HEK293 (cell line): Measurements from ENCODE around the gene SMCP.

Experiments
- CTCF ChIA-PET: fragments of 350-600 bp; formaldehyde crosslinking; extraction: SDS; loops from one replicate; lab custom pipeline; 2021; ENCODE audit warnings: antibody characterized with exemption; lab: Yijun Ruan, JAX
- POLR2A ChIA-PET: fragments of 300-600 bp; formaldehyde crosslinking; extraction: SDS; loops from one replicate; lab custom pipeline; 2020; ENCODE audit warnings: antibody characterized with exemption, inconsistent platforms; lab: Yijun Ruan, JAX
- H3K27ac ChIP-seq: fragments of 200-500 bp; sonication (Bioruptor generic); 2 replicates; pipeline ENCODE4 v1.5.1; 2014; ENCODE audit warnings: low read depth, low read length, control low read depth, inconsistent platforms; ENCODE audit errors: extremely low read depth
- H3K36me3 ChIP-seq, 2 experiments: fragments of 200-500 bp in 1 of 2; sonication (Bioruptor generic) in 1 of 2; 1 replicate in 1 of 2; 2 replicates in 1 of 2; pipeline ENCODE4 v1.5.1; 2014 to 2017; ENCODE audit warnings: inconsistent platforms in 2 of 2, low read length in 2 of 2; ENCODE audit not compliant: control insufficient read depth in 2 of 2, insufficient read depth in 1 of 2
- H3K4me1 ChIP-seq: fragments of 200-500 bp; sonication (Bioruptor generic); 2 replicates; pipeline ENCODE4 v1.5.1; 2014; ENCODE audit warnings: mild to moderate bottlenecking, low read length, inconsistent platforms; ENCODE audit not compliant: control insufficient read depth, insufficient read depth
- H3K4me3 ChIP-seq: 2 replicates; pipeline ENCODE4 v1.5.1; 2011; ENCODE audit warnings: low read depth, mild to moderate bottlenecking, control low read depth, low read length, moderate library complexity
- H3K9me3 ChIP-seq: fragments of 200-500 bp; sonication (Bioruptor generic); 2 replicates; pipeline ENCODE4 v1.5.1; 2014; ENCODE audit warnings: low read depth, low read length, inconsistent platforms; ENCODE audit not compliant: control insufficient read depth, insufficient read depth
- ELK4 ChIP-seq: IDR thresholded peaks from 2 replicates; pipeline ENCODE4 v1.6.1; 2011; ENCODE audit warnings: mild to moderate bottlenecking, low read depth, low read length, borderline replicate concordance
- FEZF1 ChIP-seq: fragments of 450-650 bp; formaldehyde crosslinking; IDR thresholded peaks from 2 replicates; pipeline ENCODE4 v1.5.1; 2016; ENCODE audit warnings: missing biosample characterization, missing genetic modification characterization
- KLF9 ChIP-seq: fragments of 450-650 bp; formaldehyde crosslinking; IDR thresholded peaks from 2 replicates; pipeline ENCODE4 v1.5.1; 2016; ENCODE audit warnings: missing biosample characterization, missing genetic modification characterization, low read depth
- OVOL3 ChIP-seq: fragments of 450-650 bp; formaldehyde crosslinking; IDR thresholded peaks from 2 replicates; pipeline ENCODE4 v1.5.1; 2016; ENCODE audit warnings: missing biosample characterization, missing genetic modification characterization
- PRDM4 ChIP-seq: fragments of 450-650 bp; formaldehyde crosslinking; IDR thresholded peaks from 2 replicates; pipeline ENCODE4 v1.5.1; 2017; ENCODE audit warnings: missing biosample characterization, missing genetic modification characterization
- ZBTB49 ChIP-seq: fragments of 450-650 bp; formaldehyde crosslinking; IDR thresholded peaks from 2 replicates; pipeline ENCODE4 v1.5.1; 2016; ENCODE audit warnings: missing biosample characterization, missing genetic modification characterization, low read depth
- ZNF138 ChIP-seq: fragments of 450-650 bp; formaldehyde crosslinking; IDR thresholded peaks from 2 replicates; pipeline ENCODE4 v1.5.1; 2016; ENCODE audit warnings: missing biosample characterization, missing genetic modification characterization, borderline replicate concordance
- ZNF155 ChIP-seq: fragments of 450-650 bp; formaldehyde crosslinking; IDR thresholded peaks from 2 replicates; pipeline ENCODE4 v1.5.1; 2016; ENCODE audit warnings: missing biosample characterization, missing genetic modification characterization
- ZNF19 ChIP-seq: fragments of 450-650 bp; formaldehyde crosslinking; IDR thresholded peaks from 2 replicates; pipeline ENCODE4; 2016; ENCODE audit warnings: missing biosample characterization, missing genetic modification characterization, low read depth
- ZNF280D ChIP-seq: fragments of 450-650 bp; formaldehyde crosslinking; IDR thresholded peaks from 2 replicates; pipeline ENCODE4 v1.5.1; 2016; ENCODE audit warnings: missing biosample characterization, missing genetic modification characterization
- ZNF501 ChIP-seq: fragments of 450-650 bp; formaldehyde crosslinking; IDR thresholded peaks from 2 replicates; pipeline ENCODE4 v1.5.1; 2016; ENCODE audit warnings: missing biosample characterization, missing genetic modification characterization
- ZNF530 ChIP-seq: fragments of 450-650 bp; formaldehyde crosslinking; IDR thresholded peaks from 2 replicates; pipeline ENCODE4 v1.5.1; 2016; ENCODE audit warnings: low read depth, missing biosample characterization, missing genetic modification characterization
- ZNF624 ChIP-seq: fragments of 450-650 bp; formaldehyde crosslinking; IDR thresholded peaks from 2 replicates; pipeline ENCODE4 v1.5.1; 2017; ENCODE audit warnings: missing biosample characterization, missing genetic modification characterization
- ZNF670 ChIP-seq: fragments of 450-650 bp; formaldehyde crosslinking; IDR thresholded peaks from 2 replicates; pipeline ENCODE4 v1.5.1; 2016; ENCODE audit warnings: missing biosample characterization, missing genetic modification characterization, low read depth

The SMCP gene

GRCh38 chr1:152873495-152873894 is 4.6 kb upstream of the SMCP start (continued):
- TF ChIP-seq KLF9 (tag by site-specific recombination): no peak
- no peak for TF ChIP-seq ZNF155 (tag by site-specific recombination)
- TF ChIP-seq ZNF624 (tag by site-specific recombination): no peak
- TF ChIP-seq FEZF1: no peak
- TF ChIP-seq, all 188 proteins: peak for 0

GRCh38 chr1:152876827-152877226 is 1.3 kb upstream of the SMCP start:
- H3K36me3 ChIP-seq: no peaks in the 10 kb centered on the region
- CTCF ChIA-PET: interaction anchor here (0.6 to 1.4 kb wide), 2 partner anchors 114 to 316 kb away, joined by 3 to 7 read pairs; no protein-coding TSS in a partner anchor
- POLR2A ChIA-PET: no interaction called here
- no peaks in the 10 kb centered on the region for H3K4me1 ChIP-seq
- no peaks in the 10 kb centered on the region for H3K9me3 ChIP-seq
- TF ChIP-seq ZNF530 (tag by site-specific recombination): no peak
- no peak overlapping the region for H3K27ac ChIP-seq
- no peak overlapping the region for H3K4me3 ChIP-seq

- H3K27ac ChIP-seq: no peak overlapping the region
- no peak overlapping the region for H3K4me3 ChIP-seq
- no peaks in the 10 kb centered on the region for H3K36me3 ChIP-seq
- no peaks in the 10 kb centered on the region for H3K9me3 ChIP-seq
- TF ChIP-seq ZNF670 (tag by site-specific recombination): no peak
- TF ChIP-seq ZBTB49 (tag by site-specific recombination): no peak
- no peak for TF ChIP-seq ZNF280D (tag by site-specific recombination)
- no peak for TF ChIP-seq ZNF501
- TF ChIP-seq OVOL3 (tag by site-specific recombination): no peak
- no peak for TF ChIP-seq ZNF19 (tag by site-specific recombination)
- no peak for TF ChIP-seq PRDM4 (tag by site-specific recombination)
- no peak for TF ChIP-seq ZNF138 (tag by site-specific recombination)
- no peak for TF ChIP-seq ZNF624 (tag by site-specific recombination)
- no peak for TF ChIP-seq ELK4
- CTCF ChIA-PET: interaction anchor here (0.6 to 2.4 kb wide), 7 partner anchors 8 to 729 kb away, joined by 3 to 29 read pairs (median 4); no protein-coding TSS in a partner anchor
- no peaks in the 10 kb centered on the region for H3K4me1 ChIP-seq
- POLR2A ChIA-PET: no interaction called here
These were observed 1.6 kb downstream of the SMCP start for GRCh38 chr1:152879559-152880198.
